ENCODE data around the gene SHD. TPM values are rescaled to one million over a fixed set of nuclear protein-coding genes. Genes with fewer than 3 reads are reported as not detected.

Gene SHD
- total and polyA plus RNA-seq, 2 of the 13 experiments (the other 11 are each of a cell fraction or from before 2014, with no cell fraction given): 0.11 to 0.20 TPM

- no peaks in the 10 kb centered on the region for H3K79me2 ChIP-seq (ENCODE audit: insufficient read depth, low read length)
- ChIA-PET CTCF (ENCODE audit: low intra/inter-chr PET ratio, low total read pairs) (no interaction called here), POLR2A (interaction anchor here (1.7 kb wide), 1 partner anchor 78 kb away, joined by 3 read pairs; no protein-coding TSS in a partner anchor)
- intact Hi-C loops (cut with micrococcal nuclease; ENCODE audit: unreplicated experiment) (loop anchor here (5.0 kb wide), 1 partner anchor 137 kb away; the partner anchor contains the start of genes CHAF1A and SH3GL1), in situ Hi-C loops (cut with HindIII; ENCODE audit: extremely low pct_ligation_motif_present, low pct_unique_long_range_greater_than_20kb) (loop anchor here (5.0 kb wide), 1 partner anchor 87 kb away; no protein-coding TSS in a partner anchor)
- no peak overlapping the region for H3K27ac ChIP-seq (ENCODE audit: extremely low read length, insufficient read depth, low read length)
- H3K9ac ChIP-seq (ENCODE audit: insufficient read depth, low read depth, low read length): no peak overlapping the region
- TF ChIP-seq PRDM4 (CRISPR knock-in tag; IDR thresholded peaks at IDR 0.05; ENCODE audit: borderline replicate concordance): no peak
- no peak for TF ChIP-seq E2F5 (CRISPR knock-in tag; conservative IDR thresholded peaks at IDR 0.05)
- no peak for TF ChIP-seq ZFP91 (CRISPR knock-in tag; IDR thresholded peaks at IDR 0.05; ENCODE audit: borderline replicate concordance)
- TF ChIP-seq YEATS4 (CRISPR knock-in tag; IDR thresholded peaks at IDR 0.05; ENCODE audit: borderline replicate concordance): no peak
- TF ChIP-seq KAT2B (IDR thresholded peaks at IDR 0.05; ENCODE audit: borderline replicate concordance, low read depth, low read length): no peak
- no peak for TF ChIP-seq ZNF446 (CRISPR knock-in tag; IDR thresholded peaks at IDR 0.05)
- no peak for TF ChIP-seq FOXA3 (CRISPR knock-in tag; IDR thresholded peaks at IDR 0.05)
- no peak for TF ChIP-seq ZMAT5 (CRISPR knock-in tag; IDR thresholded peaks at IDR 0.05; ENCODE audit: borderline replicate concordance, low read depth)
- TF ChIP-seq IKZF1 (IDR thresholded peaks at IDR 0.05): no peak
- no peak for TF ChIP-seq ZNF83 (CRISPR knock-in tag; IDR thresholded peaks at IDR 0.05; ENCODE audit: borderline replicate concordance)
- no peak for TF ChIP-seq MAFK (conservative IDR thresholded peaks at IDR 0.05 in 1 of 2, IDR thresholded peaks at IDR 0.05 in 1 of 2; ENCODE audit: low read length in 2 of 2)
- TF ChIP-seq ZC3H4 (CRISPR knock-in tag; IDR thresholded peaks at IDR 0.05; ENCODE audit: borderline replicate concordance): no peak
- TF ChIP-seq EZH2 (conservative IDR thresholded peaks at IDR 0.05; ENCODE audit: low read depth, low read length): no peak
- TF ChIP-seq ZNF30 (CRISPR knock-in tag; IDR thresholded peaks at IDR 0.05): no peak
- no peak for TF ChIP-seq BCL3 (CRISPR knock-in tag; IDR thresholded peaks at IDR 0.05)
- DNase-seq (ENCODE audit: low spot score): no peak
- H3K4me3 ChIP-seq (replicated peaks in 1 of 3; ENCODE audit: insufficient read depth in 1 of 3, low read depth in 2 of 3, low read length in 3 of 3): no peak overlapping the region
- H3K9me3 ChIP-seq (ENCODE audit: low read length): no peaks in the 10 kb centered on the region
- H2AFZ ChIP-seq (ENCODE audit: low read length): no peak overlapping the region
- WGBS (ENCODE audit: low lambda C conversion rate): 89% methylated on average over 4 of the region's 4 CpGs
- BruUV-seq (replicated peaks): no TSS peak
- no peak overlapping the region for H3K4me2 ChIP-seq (ENCODE audit: low read depth, low read length)
- ATAC-seq: no peak
- H3K27me3 ChIP-seq (ENCODE audit: control insufficient read depth in 1 of 2, insufficient read depth in 2 of 2, low read length in 2 of 2): no peaks in the 10 kb centered on the region
- FAIRE-seq: no peak
- no peaks in the 10 kb centered on the region for H4K20me1 ChIP-seq (ENCODE audit: insufficient read depth, low read length)
- H3K36me3 ChIP-seq (replicated peaks in 1 of 2; ENCODE audit: control insufficient read depth in 1 of 2, insufficient read depth in 2 of 2, low read length in 2 of 2): peaks cover 11 to 22% of the 10 kb centered on the region in 2 experiments; a peak in 4 of 5 replicates
- peaks cover 20% of the 10 kb centered on the region for H3K4me1 ChIP-seq (ENCODE audit: insufficient read depth, low read length)
Observed at GRCh38 chr19:4264812-4265211, 14.3 kb upstream of the SHD start.
